ENCODE data around the gene PLPPR3. TPM values are rescaled to one million over a fixed set of nuclear protein-coding genes. Genes with fewer than 3 reads are reported as not detected.

Gene PLPPR3
- total RNA-seq, 1 experiment from 2014 or later, result not detected

DNA sequence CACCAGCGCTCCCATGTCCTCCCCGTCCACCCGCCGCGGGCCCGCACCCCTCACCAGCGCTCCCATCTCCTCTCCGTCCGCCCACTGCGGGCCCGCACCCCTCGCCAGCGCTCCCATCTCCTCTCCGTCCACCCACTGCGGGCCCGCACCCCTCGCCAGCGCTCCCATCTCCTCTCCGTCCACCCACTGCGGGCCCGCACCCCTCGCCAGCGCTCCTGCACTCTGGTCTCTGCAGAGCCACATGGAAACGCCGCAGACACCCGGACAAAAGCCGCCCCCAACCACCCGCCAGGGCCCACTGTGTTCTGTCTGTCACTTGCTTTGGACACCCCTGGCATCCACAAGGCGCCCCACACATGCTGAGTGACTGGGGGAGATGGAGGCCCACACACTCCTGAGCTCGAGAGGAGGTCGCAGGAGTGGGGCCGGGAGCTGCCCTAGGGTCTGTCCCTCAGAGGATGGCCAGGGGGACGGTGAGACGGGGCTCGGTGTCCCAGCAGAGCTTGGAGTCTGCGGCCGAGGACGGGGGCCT, 45.1 kb upstream of the PLPPR3 start:
- no TSS peak for BruUV-seq (replicated peaks)
- ChIA-PET CTCF (no interaction called here), POLR2A (no interaction called here)
- Mint-ChIP-seq H3K9me3 (ENCODE audit: unreplicated experiment) (no peaks in the 10 kb centered on the region), H3K36me3 (ENCODE audit: insufficient read depth, unreplicated experiment) (peaks cover 26% of the 10 kb centered on the region), H3K4me3 (ENCODE audit: unreplicated experiment) (no peak overlapping the region), H3K4me1 (ENCODE audit: insufficient read depth, unreplicated experiment) (peaks cover 20% of the 10 kb centered on the region), H3K27ac (ENCODE audit: low read depth, unreplicated experiment) (no peak overlapping the region), H3K27me3 (ENCODE audit: insufficient read depth, unreplicated experiment) (no peaks in the 10 kb centered on the region)
- DNase-seq (ENCODE audit: unreplicated experiment), result no peak
- no peak for TF ChIP-seq CTCF (IDR thresholded peaks at IDR 0.05; ENCODE audit: unreplicated experiment)
- intact Hi-C loops (cut with micrococcal nuclease), result no loop called here

DNA sequence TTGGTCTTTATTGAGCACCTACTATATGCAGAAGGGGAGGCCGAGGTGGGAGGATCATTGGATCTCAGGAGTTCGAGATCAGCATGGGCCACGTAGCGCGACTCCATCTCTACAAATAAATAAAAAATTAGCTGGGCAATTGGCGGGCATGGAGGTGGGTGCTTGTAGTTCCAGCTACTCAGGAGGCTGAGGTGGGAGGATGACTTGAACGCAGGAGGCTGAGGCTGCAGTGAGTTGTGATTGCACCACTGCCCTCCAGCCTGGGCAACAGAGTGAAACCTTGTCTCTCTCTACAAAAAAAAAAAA, 41.5 kb upstream of the PLPPR3 start:
- no TSS peak for BruUV-seq (replicated peaks)
- ChIA-PET POLR2A (interaction anchor here (0.6 to 1.1 kb wide), 5 partner anchors 13 to 65 kb away, joined by 3 read pairs; no protein-coding TSS in a partner anchor), CTCF (interaction anchor here (0.6 to 0.8 kb wide), 2 partner anchors 60 to 403 kb away, joined by 3 to 5 read pairs; no protein-coding TSS in a partner anchor)
- TF ChIP-seq CTCF (IDR thresholded peaks at IDR 0.05; ENCODE audit: unreplicated experiment), result no peak
- no peaks in the 10 kb centered on the region for H3K27me3 Mint-ChIP-seq (ENCODE audit: insufficient read depth, unreplicated experiment)
- DNase-seq (ENCODE audit: unreplicated experiment), result no peak
- peaks cover 5% of the 10 kb centered on the region for H3K4me1 Mint-ChIP-seq (ENCODE audit: insufficient read depth, unreplicated experiment)
- H3K9me3 Mint-ChIP-seq (ENCODE audit: unreplicated experiment), result no peaks in the 10 kb centered on the region
- H3K4me3 Mint-ChIP-seq (ENCODE audit: unreplicated experiment), result no peak overlapping the region
- H3K27ac Mint-ChIP-seq (ENCODE audit: low read depth, unreplicated experiment), result no peak overlapping the region
- intact Hi-C loops (cut with micrococcal nuclease), result no loop called here
- peaks cover 12% of the 10 kb centered on the region for H3K36me3 Mint-ChIP-seq (ENCODE audit: insufficient read depth, unreplicated experiment)

- POLR2A ChIA-PET, result interaction anchor here (0.7 to 1.1 kb wide), 4 partner anchors 13 to 46 kb away, joined by 3 read pairs; no protein-coding TSS in a partner anchor
- BruUV-seq (replicated peaks), result no TSS peak
- Mint-ChIP-seq H3K4me3 (ENCODE audit: unreplicated experiment) (no peak overlapping the region), H3K27ac (ENCODE audit: low read depth, unreplicated experiment) (no peak overlapping the region), H3K9me3 (ENCODE audit: unreplicated experiment) (no peaks in the 10 kb centered on the region), H3K4me1 (ENCODE audit: insufficient read depth, unreplicated experiment) (peaks cover 5% of the 10 kb centered on the region), H3K27me3 (ENCODE audit: insufficient read depth, unreplicated experiment) (no peaks in the 10 kb centered on the region), H3K36me3 (ENCODE audit: insufficient read depth, unreplicated experiment) (peaks cover 8% of the 10 kb centered on the region)
- CTCF ChIA-PET, result interaction anchor here (0.6 kb wide), 1 partner anchor 404 kb away, joined by 3 read pairs; no protein-coding TSS in a partner anchor
- no peak for TF ChIP-seq CTCF (IDR thresholded peaks at IDR 0.05; ENCODE audit: unreplicated experiment)
- peak; percentile 57 for DNase-seq (ENCODE audit: unreplicated experiment)
- intact Hi-C loops (cut with micrococcal nuclease), result no loop called here
These were observed 41.0 kb upstream of the PLPPR3 start for GRCh38 chr19:862581-863314.

GRCh38 chr19:861756-862580, 40.2 kb upstream of the PLPPR3 start:
- Mint-ChIP-seq H3K27me3 (ENCODE audit: insufficient read depth, unreplicated experiment) (no peaks in the 10 kb centered on the region), H3K36me3 (ENCODE audit: insufficient read depth, unreplicated experiment) (peaks cover under 1% of the 10 kb centered on the region), H3K27ac (ENCODE audit: low read depth, unreplicated experiment) (no peak overlapping the region), H3K4me1 (ENCODE audit: insufficient read depth, unreplicated experiment) (peaks cover 5% of the 10 kb centered on the region), H3K9me3 (ENCODE audit: unreplicated experiment) (no peaks in the 10 kb centered on the region), H3K4me3 (ENCODE audit: unreplicated experiment) (no peak overlapping the region)
- ChIA-PET CTCF (interaction anchor here (0.6 kb wide), 1 partner anchor 79 kb away, joined by 4 read pairs; no protein-coding TSS in a partner anchor), POLR2A (no interaction called here)
- no TSS peak for BruUV-seq (replicated peaks)
- DNase-seq (ENCODE audit: unreplicated experiment), result peak; percentile 57
- intact Hi-C loops (cut with micrococcal nuclease), result no loop called here
- no peak for TF ChIP-seq CTCF (IDR thresholded peaks at IDR 0.05; ENCODE audit: unreplicated experiment)
